ENCODE data around the gene IPO8.
"Not testable (repeated sequence)": the region's sequence is repeated elsewhere in the genome, so short reads cannot be mapped to it uniquely, and the experiment has no call there.

IPO8 gene

DNA sequence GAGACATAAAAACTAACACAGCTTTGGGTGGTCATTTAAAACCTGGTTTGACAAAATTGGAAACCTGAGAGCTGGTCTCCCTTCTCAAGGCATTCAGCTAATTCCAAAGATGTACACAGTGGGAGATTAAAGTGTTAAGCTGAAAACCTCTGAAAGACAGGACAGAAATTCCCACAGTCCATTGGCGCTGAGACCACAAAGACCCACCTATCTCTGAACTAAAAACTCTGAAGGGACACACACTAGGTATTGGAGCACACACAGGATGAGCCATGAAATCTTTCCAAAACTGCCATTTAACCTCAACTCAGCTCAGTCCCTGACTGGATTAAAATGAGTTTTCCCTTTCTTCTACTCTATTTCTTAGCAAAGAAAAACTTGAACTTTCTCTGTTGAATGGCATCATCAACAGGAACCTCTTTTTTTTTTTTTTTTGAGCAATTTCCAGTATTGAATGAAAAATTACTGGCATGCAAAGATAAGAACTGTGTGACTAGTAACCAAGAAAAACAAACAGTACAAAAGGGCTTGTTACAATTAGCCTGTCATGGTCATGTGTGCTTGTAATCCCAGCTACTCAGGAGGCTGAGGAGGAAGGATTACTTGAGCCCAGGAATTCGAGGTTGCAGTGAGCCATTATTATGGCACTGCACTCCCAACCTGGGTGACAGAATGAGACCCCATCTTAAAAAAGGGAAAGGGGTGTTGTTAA is 82.4 kb downstream of the IPO8 start:
- FAIRE-seq (no peak), DNase-seq (ENCODE audit: extremely low spot score, insufficient read length, low read depth) (no peak)

DNA sequence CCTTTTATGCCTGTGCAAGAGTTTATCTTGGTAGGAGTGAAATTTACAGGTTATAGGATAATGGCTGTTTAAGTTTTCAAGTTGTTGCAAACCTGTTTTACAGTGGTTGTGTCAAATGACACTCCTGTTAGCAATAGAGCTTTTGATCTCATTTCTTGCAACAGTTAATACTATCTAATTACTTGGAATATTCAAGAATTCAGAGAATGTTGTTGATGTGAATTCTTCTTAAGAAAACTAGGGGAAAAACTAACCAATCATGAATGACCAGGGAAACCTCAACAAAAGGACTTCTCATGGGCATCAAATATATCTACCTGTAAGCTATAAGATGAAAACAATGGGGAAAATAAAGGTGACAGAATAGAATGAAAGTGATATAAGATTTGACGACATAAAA is 85.0 kb downstream of the IPO8 start:
- FAIRE-seq (no peak), DNase-seq (ENCODE audit: extremely low spot score, insufficient read length, low read depth) (no peak)

DNA sequence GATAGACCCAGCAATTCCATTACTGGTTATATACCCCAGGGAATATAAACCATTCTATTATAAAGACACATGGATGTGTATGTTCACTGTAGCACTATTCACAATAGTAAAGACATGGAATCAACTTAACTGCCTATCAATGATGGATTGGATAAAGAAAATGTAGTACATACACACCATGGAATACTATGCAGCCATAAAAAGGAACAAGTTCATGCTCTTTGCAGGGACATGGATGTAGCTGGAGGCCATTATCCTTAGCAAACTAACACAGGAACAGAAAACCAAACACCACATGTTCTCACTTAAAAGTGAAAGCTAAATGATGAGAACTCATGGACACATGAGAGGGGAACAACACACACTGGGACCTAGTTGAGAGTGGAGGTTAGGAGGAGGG is 85.8 kb downstream of the IPO8 start:
- FAIRE-seq; DNase-seq (ENCODE audit: extremely low spot score, insufficient read length, low read depth): not testable (repeated sequence)

DNA sequence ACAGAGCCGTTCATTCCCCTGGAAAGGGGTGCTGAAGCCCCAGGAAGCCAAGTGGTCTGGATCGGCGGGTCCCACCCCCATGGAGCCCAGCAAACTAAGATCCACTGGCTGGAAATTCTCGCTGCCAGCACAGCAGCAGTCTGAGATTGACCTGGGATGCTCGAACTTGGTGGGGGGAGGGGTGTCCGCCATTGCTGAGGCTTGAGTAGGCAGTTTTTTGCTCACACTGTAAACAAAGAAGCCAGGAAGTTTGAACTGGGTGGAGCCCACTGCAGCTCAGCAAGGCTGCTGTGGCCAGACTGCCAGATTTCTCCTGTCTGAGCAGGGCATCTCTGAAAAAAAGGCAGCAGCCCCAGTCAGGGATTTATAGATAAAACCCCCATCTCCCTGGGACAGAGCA is 91.4 kb downstream of the IPO8 start:
- not testable (repeated sequence) for DNase-seq (ENCODE audit: extremely low spot score, insufficient read length, low read depth); FAIRE-seq

DNA sequence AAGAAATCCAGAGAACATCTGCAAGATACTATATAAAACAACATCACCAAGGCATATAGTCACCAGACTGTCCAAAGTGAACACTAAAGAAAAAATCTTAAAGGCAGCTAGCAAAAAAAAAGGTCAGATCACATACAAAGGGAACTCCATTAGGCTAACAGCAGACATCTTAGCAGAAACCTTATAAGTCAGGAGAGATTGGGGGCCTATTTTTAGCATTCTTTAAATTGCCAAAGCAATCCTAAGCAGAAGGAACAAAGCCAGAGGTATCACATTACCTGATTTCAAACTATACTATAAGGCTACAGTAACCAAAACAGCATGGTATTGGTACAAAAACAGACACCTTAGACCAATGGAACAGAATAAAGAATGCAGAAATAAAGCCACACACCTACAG is 92.5 kb downstream of the IPO8 start:
- FAIRE-seq (no peak), DNase-seq (ENCODE audit: extremely low spot score, insufficient read length, low read depth) (no peak)

DNA sequence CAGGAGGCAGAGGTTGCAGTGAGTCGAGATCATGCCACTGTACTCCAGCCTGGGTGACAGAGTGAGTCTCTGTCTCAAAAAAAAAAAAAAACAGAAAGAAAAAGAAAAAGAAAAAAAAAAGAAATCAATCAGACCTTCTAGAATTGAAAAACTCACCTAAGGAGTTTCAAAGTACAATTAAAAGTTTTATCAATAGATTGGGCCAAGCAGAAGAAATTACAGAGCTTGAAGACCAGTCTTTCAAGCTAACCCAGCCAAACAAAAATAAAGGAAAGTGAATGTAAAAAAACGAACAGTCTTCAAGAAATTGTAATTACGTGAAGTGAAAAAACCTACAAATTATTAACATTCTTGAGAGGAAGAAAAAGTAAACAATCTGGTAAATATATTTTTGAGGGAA is 93.0 kb downstream of the IPO8 start:
- no peak for DNase-seq (ENCODE audit: extremely low spot score, insufficient read length, low read depth)
- no peak for FAIRE-seq

DNA sequence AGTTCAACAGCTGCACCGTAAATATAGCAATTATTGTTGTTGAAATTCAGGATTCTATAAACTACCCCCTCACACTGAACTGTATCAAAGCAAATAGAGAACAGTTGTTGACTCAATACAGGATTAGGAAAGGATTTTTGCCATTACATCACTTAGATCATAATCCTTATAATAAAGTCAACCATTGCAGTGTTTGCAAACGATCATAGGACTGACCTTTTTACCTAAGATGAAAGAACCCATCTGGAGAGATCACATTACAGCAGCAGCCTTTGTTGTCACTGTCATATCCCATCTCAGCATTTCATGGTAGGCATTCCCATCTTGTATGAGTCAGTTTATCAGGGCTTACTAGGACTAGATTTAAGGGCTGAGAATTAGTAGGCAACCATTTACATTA is 96.1 kb downstream of the IPO8 start:
- no peak for DNase-seq (ENCODE audit: extremely low spot score, insufficient read length, low read depth)
- no peak for FAIRE-seq

DNA sequence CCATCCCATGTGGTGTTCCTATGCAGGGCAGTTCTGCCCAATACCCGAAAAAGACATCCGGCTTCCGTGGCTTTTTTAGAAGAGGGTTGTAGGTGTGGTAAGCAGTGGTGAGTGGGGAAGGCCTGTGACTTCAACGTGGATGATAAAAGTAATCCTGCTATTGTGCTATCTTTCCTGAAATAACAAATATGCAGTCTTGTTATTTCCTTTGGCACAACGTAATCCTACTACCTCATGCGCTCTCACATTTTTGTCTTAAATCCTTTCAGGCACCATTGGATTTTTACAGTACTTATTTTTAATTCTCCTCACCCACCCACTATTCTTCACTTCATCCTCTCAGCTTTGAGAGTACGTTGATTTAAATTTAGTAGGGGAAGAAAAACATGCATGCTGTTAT is 96.8 kb downstream of the IPO8 start:
- DNase-seq (ENCODE audit: extremely low spot score, insufficient read length, low read depth), result no peak
- no peak for FAIRE-seq

DNA sequence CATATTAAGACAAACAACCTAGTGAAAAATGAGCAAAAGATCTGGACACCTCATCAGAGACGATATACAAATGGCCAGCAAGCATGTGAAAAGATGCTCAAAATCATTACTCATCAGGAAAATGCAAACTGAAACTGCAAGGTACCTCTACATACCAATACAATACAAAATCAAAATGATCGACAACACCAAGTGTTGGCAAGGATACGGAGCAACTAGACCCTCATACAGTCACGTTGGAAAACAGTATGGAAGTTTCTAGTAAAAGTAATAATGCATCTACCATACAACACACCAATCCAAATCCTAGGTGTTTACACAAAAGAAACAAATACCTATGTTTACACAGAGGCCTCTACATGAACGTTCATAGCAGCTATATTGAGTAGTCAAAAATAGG is 99.9 kb downstream of the IPO8 start:
- FAIRE-seq (no peak), DNase-seq (ENCODE audit: extremely low spot score, insufficient read length, low read depth) (no peak)

DNA sequence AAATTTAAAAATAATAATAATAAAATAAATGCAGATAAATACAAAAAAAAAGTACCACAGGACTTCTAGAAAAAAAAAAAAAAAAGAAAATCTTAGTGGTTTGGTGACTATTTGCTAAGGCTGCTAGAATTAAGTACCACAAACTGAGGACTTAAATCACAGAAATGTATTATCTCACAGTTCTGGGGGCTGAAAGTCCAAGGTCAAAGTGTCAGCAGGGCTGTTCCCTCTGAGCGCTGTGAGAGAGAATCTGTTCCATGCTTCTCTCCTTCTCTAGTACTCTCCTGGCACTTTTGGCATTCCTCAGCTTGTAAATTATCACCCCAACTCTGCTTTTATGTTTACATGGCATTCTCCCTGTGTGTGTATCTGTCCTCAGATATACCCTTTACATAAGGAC is 101.2 kb downstream of the IPO8 start:
- no peak for FAIRE-seq
- DNase-seq (ENCODE audit: extremely low spot score, insufficient read length, low read depth), result no peak

DNA sequence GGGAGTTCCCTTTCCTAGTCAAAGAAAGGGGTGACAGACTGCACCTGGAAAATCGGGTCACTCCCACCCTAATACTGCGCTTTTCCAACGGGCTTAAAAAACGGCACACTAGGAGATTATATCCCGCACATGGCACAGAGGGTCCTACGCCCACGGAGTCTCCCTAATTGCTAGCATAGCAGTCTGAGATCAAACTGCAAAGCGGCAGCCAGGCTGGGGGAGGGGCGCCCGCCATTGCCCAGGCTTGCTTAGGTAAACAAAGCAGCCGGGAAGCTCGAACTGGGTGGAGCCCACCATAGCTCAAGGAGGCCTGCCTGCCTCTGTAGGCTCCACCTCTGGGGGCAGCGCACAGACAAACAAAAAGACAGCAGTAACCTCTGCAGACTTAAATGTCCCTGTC is 107.1 kb downstream of the IPO8 start:
- DNase-seq (ENCODE audit: extremely low spot score, insufficient read length, low read depth); FAIRE-seq: not testable (repeated sequence)

DNA sequence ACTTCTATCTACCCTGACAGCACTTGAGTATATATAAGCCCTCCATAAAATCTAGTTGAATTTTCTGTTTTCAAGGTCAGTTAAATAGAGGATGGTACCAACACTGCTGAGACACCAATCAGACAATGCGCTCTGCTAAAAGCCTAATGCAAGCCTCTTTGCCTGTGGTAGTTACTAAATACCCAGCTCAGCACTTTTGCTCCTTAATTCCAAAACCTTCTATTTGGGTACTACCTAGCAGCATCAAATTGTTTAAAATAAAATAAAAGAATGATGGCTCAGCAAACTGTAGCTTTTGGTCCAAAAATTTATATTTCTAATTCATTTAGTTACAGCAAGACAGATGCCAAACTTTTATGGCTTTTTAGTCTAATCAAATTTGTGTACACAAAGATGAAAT is 107.9 kb downstream of the IPO8 start:
- FAIRE-seq, result no peak
- no peak for DNase-seq (ENCODE audit: extremely low spot score, insufficient read length, low read depth)

DNA sequence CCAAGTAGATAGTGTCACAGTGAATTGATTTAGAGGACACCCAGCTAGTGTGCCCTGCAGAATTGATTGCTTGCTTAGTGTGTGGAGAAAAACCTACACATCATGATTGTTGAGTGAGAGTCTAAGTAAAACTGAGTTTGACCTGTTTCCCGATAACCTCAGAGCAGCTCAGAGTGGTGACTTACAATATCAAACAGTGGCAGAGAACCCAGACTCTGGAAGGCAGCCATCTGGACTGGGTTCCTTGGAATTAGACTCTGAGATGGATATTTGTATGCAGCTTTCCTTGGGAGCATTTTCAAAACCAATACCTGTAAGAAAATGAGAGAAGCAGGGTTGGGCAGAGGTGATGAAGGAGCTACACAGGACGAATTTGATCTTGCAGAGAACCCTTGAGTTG is 109.8 kb downstream of the IPO8 start:
- DNase-seq (ENCODE audit: extremely low spot score, insufficient read length, low read depth) (no peak), FAIRE-seq (no peak)

DNA sequence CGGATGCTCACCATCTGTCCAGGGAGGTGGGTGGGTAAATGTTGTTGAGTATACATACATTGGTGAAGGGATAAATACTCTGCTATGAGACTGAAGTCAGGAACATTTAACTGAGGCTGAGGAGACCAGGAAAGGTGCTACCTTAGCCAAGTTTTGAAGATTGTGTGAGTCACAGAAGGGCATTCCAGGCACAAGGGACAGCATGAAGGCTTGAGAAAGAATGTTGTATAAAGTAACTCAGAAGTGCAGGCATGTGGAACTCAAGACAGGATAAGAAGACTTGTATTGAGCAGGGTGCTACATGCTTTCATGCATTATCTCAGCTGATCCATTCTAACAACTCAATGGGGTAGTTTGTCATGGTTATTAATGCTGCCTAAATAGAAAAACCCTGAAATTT is 112.7 kb downstream of the IPO8 start:
- FAIRE-seq, result no peak
- DNase-seq (ENCODE audit: extremely low spot score, insufficient read length, low read depth), result no peak

DNA sequence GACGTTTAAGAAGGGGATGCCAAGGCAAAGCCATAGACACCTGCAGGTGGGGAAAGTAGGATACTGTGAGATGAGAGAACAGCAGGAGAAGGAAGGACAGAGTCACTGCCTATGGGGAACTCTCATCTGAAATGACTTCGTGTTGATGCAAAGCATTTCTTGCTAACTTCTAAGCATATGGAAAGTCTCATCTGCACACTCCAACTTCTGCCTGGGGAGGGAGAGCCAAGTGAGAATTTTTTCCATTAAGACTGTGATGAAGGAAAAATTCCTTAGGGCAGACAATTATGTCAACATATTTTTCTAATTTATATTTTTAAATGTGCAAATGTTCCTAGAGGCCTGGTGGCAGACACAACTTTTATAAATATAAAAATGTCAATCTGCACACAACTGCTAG is 115.3 kb downstream of the IPO8 start:
- FAIRE-seq (no peak), DNase-seq (ENCODE audit: extremely low spot score, insufficient read length, low read depth) (no peak)
